DND-41 (cell line): ENCODE measurements around the gene ITGA8.

Experiments used
- ATAC-seq: fragments of 200-7000 bp; cut with Tn5 transposase; 3 replicates; pipeline ENCODE4 v1.9.1; 2021; ENCODE audit warnings: low read depth; ENCODE audit not compliant: insufficient read depth
- DNase-seq: peaks from one replicate; pipeline ENCODE4 v3.0.0-alpha.2; 2020
- H2AFZ ChIP-seq: 2 replicates; pipeline ENCODE4 v1.6.0; 2012; ENCODE audit warnings: low read depth, low read length
- H3K27ac ChIP-seq: 2 replicates; pipeline ENCODE4 v1.5.1; 2012; ENCODE audit warnings: low read length, inconsistent platforms
- H3K27me3 ChIP-seq: fragments of 200-600 bp; sonication (generic); 2 replicates; pipeline ENCODE4 v1.6.0; 2012; ENCODE audit warnings: low read length, mild to moderate bottlenecking, inconsistent platforms; ENCODE audit not compliant: insufficient read depth, poor library complexity
- H3K36me3 ChIP-seq: 2 replicates; pipeline ENCODE4 v1.5.1; 2012; ENCODE audit warnings: low read length, inconsistent platforms; ENCODE audit not compliant: insufficient read depth
- H3K4me1 ChIP-seq: 2 replicates; pipeline ENCODE4 v1.5.1; 2012; ENCODE audit warnings: mild to moderate bottlenecking, low read length; ENCODE audit not compliant: insufficient read depth
- H3K4me2 ChIP-seq: 2 replicates; pipeline ENCODE4 v1.6.0; 2012; ENCODE audit warnings: mild to moderate bottlenecking, moderate library complexity, low read length, inconsistent platforms; ENCODE audit not compliant: insufficient read depth
- H3K4me3 ChIP-seq, 2 experiments: fragments of 200-600 bp in 1 of 2; shearing (Covaris generic) in 1 of 2; 2 replicates each; pipeline ENCODE4 v1.5.1; 2012 to 2016; ENCODE audit warnings: inconsistent platforms in 2 of 2, low read length in 2 of 2, mild to moderate bottlenecking in 2 of 2, low read depth in 1 of 2, moderate library complexity in 1 of 2
- H3K79me2 ChIP-seq: 2 replicates; pipeline ENCODE4 v1.6.0; 2012; ENCODE audit warnings: low read length, inconsistent platforms; ENCODE audit not compliant: insufficient read depth
- H3K9ac ChIP-seq: 2 replicates; pipeline ENCODE4 v1.6.0; 2012; ENCODE audit warnings: low read depth, mild to moderate bottlenecking, inconsistent platforms, low read length, moderate library complexity
- H3K9me3 ChIP-seq: 2 replicates; pipeline ENCODE4 v1.5.1; 2012; ENCODE audit warnings: low read length, moderate library complexity, mild to moderate bottlenecking, inconsistent platforms; ENCODE audit not compliant: insufficient read depth, severe bottlenecking
- H4K20me1 ChIP-seq: 2 replicates; pipeline ENCODE4 v1.6.0; 2012; ENCODE audit warnings: low read length; ENCODE audit not compliant: insufficient read depth
- EZH2 ChIP-seq: IDR thresholded peaks from 3 replicates; pipeline ENCODE4 v1.6.1; 2012; ENCODE audit warnings: borderline replicate concordance, low read depth, mild to moderate bottlenecking, moderate library complexity, low read length, inconsistent platforms; ENCODE audit not compliant: severe bottlenecking
- TF ChIP-seq, protein P1 (sequence below): IDR thresholded peaks from 2 replicates; pipeline ENCODE4 v1.5.1; 2012; ENCODE audit warnings: borderline replicate concordance, low read length, moderate library complexity, mild to moderate bottlenecking; ENCODE audit not compliant: poor library complexity, severe bottlenecking; ENCODE audit errors: extremely low read depth

ITGA8 gene

DNA sequence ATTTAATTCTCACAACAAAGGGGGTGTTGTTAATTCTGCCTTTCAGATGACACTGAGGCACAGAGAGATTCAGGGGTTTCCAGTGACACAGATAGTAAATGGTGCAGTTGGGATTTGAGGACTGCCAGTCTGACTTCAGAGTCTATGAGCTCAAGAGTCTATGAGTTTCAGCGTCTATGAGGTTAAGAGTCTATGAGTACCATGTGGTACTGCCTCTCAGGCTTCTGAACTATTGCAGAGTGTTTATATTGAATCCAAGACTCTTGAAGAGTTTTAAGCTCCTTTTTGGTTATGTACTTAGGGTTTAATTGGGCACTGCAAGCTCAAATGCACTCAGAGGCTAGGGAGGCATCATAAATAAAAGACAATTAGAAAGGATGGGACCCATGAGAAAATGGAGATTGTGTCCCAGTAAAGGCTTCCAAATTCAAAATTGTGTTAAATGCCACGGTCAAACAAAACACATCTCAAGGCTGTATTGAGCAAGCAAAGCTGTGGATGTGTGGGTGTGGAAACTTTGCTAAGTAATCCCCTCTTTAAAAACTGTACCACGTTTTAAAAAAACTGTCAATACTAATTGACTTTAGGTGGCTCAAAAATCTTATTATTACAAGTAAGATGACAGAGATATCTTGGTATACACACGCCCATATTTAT is 224.7 kb downstream of the ITGA8 start:
- Histone ChIP-seq H4K20me1 (no peaks in the 10 kb centered on the region), H3K27ac (no peak overlapping the region), H3K4me3 (no peak overlapping the region), H3K27me3 (no peaks in the 10 kb centered on the region), H2AFZ (no peak overlapping the region; the same call in 1 of the 2 replicates), H3K9ac (no peak overlapping the region), H3K79me2 (no peaks in the 10 kb centered on the region), H3K4me2 (no peak overlapping the region), H3K36me3 (no peaks in the 10 kb centered on the region), H3K4me1 (no peaks in the 10 kb centered on the region), H3K9me3 (no peaks in the 10 kb centered on the region)
- no peak for DNase-seq
- TF ChIP-seq EZH2, result no peak
- TF ChIP-seq, protein P1, sequence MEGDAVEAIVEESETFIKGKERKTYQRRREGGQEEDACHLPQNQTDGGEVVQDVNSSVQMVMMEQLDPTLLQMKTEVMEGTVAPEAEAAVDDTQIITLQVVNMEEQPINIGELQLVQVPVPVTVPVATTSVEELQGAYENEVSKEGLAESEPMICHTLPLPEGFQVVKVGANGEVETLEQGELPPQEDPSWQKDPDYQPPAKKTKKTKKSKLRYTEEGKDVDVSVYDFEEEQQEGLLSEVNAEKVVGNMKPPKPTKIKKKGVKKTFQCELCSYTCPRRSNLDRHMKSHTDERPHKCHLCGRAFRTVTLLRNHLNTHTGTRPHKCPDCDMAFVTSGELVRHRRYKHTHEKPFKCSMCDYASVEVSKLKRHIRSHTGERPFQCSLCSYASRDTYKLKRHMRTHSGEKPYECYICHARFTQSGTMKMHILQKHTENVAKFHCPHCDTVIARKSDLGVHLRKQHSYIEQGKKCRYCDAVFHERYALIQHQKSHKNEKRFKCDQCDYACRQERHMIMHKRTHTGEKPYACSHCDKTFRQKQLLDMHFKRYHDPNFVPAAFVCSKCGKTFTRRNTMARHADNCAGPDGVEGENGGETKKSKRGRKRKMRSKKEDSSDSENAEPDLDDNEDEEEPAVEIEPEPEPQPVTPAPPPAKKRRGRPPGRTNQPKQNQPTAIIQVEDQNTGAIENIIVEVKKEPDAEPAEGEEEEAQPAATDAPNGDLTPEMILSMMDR, result no peak
- ATAC-seq, result no peak

- H3K4me3 ChIP-seq, result no peak overlapping the region
- ATAC-seq (no peak), DNase-seq (no peak)
- H4K20me1 ChIP-seq, result no peaks in the 10 kb centered on the region
- H3K9me3 ChIP-seq, result no peaks in the 10 kb centered on the region
- TF ChIP-seq, protein P1, result no peak
- TF ChIP-seq EZH2, result no peak
- no peaks in the 10 kb centered on the region for H3K36me3 ChIP-seq
- H3K79me2 ChIP-seq, result no peaks in the 10 kb centered on the region
- no peak overlapping the region for H3K27ac ChIP-seq
- H3K9ac ChIP-seq, result no peak overlapping the region
- H3K27me3 ChIP-seq, result no peaks in the 10 kb centered on the region
- H3K4me1 ChIP-seq, result no peaks in the 10 kb centered on the region
- H2AFZ ChIP-seq, result no peak overlapping the region
- no peak overlapping the region for H3K4me2 ChIP-seq
Measured at GRCh38 chr10:15491856-15492642, 227.7 kb downstream of the ITGA8 start.

GRCh38 chr10:15489431-15489830 is 230.3 kb downstream of the ITGA8 start:
- Histone ChIP-seq H3K4me1 (no peaks in the 10 kb centered on the region), H3K79me2 (no peaks in the 10 kb centered on the region), H3K4me3 (no peak overlapping the region), H4K20me1 (no peaks in the 10 kb centered on the region), H3K9me3 (no peaks in the 10 kb centered on the region), H2AFZ (no peak overlapping the region), H3K27ac (no peak overlapping the region), H3K27me3 (no peaks in the 10 kb centered on the region), H3K4me2 (no peak overlapping the region), H3K9ac (no peak overlapping the region), H3K36me3 (no peaks in the 10 kb centered on the region)
- TF ChIP-seq, protein P1, result no peak
- no peak for TF ChIP-seq EZH2
- ATAC-seq (no peak), DNase-seq (no peak)
